LNCAP (cell line): ENCODE measurements around the gene GPR15LG.

ENCODE experiments used
- CTCF ChIP-seq: fragments of 450-650 bp; IDR thresholded peaks from 2 replicates; pipeline ENCODE4 v1.5.1; 2017; ENCODE audit warnings: mild to moderate bottlenecking

The GPR15LG gene

GRCh38 chr10:84173501-84173929 lies at the start of gene GPR15LG:
TSS of gene GPR15LG (plus strand) at chr10:84173801. CDS start at chr10:84173852, 51 bp downstream.
- TF ChIP-seq CTCF = no peak

- no peak for TF ChIP-seq CTCF
Observed at GRCh38 chr10:84126785-84127167, 46.8 kb upstream of the GPR15LG start.

GRCh38 chr10:84135836-84136235 lies 37.8 kb upstream of the GPR15LG start:
- no peak for TF ChIP-seq CTCF

- no peak for TF ChIP-seq CTCF
Observed at GRCh38 chr10:84137811-84138210, 35.8 kb upstream of the GPR15LG start.

- no peak for TF ChIP-seq CTCF
Observed at GRCh38 chr10:84138478-84139125, 35.0 kb upstream of the GPR15LG start.

GRCh38 chr10:84139126-84140035 lies 34.2 kb upstream of the GPR15LG start, which contains the start of gene GHITM:
TSS of gene GHITM (plus strand) at chr10:84139509. CDS start at chr10:84141501, 1,992 bp downstream.
- TF ChIP-seq CTCF = peak; percentile 14; the same call in 1 of the 2 replicates

- TF ChIP-seq CTCF = no peak
Observed at GRCh38 chr10:84140036-84140379, 33.6 kb upstream of the GPR15LG start.
